Endothelial cell of umbilical vein (primary cell): ENCODE data around the gene CENPB. TPM values are rescaled to one million over a fixed set of nuclear protein-coding genes. Genes with fewer than 3 reads are reported as not detected.

Experiments used
- BruUV-seq: library from RNA; stranded (reverse); fragments of 400-500 nt; replicated peaks from 2 replicates; lab custom pipeline; 2021; lab: Mats Ljungman, UMichigan
- CTCF ChIA-PET: fragments of 300-600, 350-600 bp; sonication (Branson Sonifier 250); formaldehyde crosslinking; loops from one replicate; lab custom pipeline; 2021; ENCODE audit warnings: antibody characterized with exemption, inconsistent platforms; lab: Charles Lee
- POLR2A ChIA-PET: fragments of 300-600, 350-600 bp; sonication (Branson Sonifier 250); formaldehyde crosslinking; loops from one replicate; lab custom pipeline; 2021; ENCODE audit warnings: antibody characterized with exemption, inconsistent platforms; lab: Charles Lee
- DNase-seq: peaks from one replicate; pipeline ENCODE4 v3.0.0-alpha.2; 2011; ENCODE audit warnings: low read depth, low spot score
- FAIRE-seq: peaks from 2 replicates; lab custom pipeline; 2011; peaks lifted over from hg19 to GRCh38; lab: Jason Lieb, UNC
- H2AFZ ChIP-seq: 2 replicates; pipeline ENCODE4 v1.6.0; 2012; ENCODE audit warnings: low read depth, low read length, control low read depth, inconsistent platforms
- H3K27ac ChIP-seq: 2 replicates; pipeline ENCODE4 v1.5.1; 2011; ENCODE audit warnings: low read depth, mild to moderate bottlenecking, control low read depth, low read length, moderate library complexity; ENCODE audit not compliant: insufficient read depth
- H3K27me3 ChIP-seq, 2 experiments: 2 replicates each; pipeline versions ENCODE4 v1.6.0 to v1.6.1; 2011; ENCODE audit warnings: low read length in 2 of 2, mixed read lengths in 1 of 2; ENCODE audit not compliant: control insufficient read depth in 2 of 2, insufficient read depth in 2 of 2
- H3K36me3 ChIP-seq, 2 experiments: 2 replicates in 1 of 2; 3 replicates in 1 of 2; pipeline ENCODE4 v1.5.1; 2011; ENCODE audit warnings: low read length in 2 of 2, mild to moderate bottlenecking in 1 of 2, moderate library complexity in 1 of 2; ENCODE audit not compliant: control insufficient read depth in 2 of 2, insufficient read depth in 2 of 2; ENCODE audit errors: extremely low read depth in 1 of 2
- H3K4me1 ChIP-seq: 3 replicates; pipeline ENCODE4 v1.5.1; 2011; ENCODE audit warnings: mild to moderate bottlenecking, low read length; ENCODE audit not compliant: control insufficient read depth, insufficient read depth; ENCODE audit errors: extremely low read depth
- H3K4me2 ChIP-seq: 2 replicates; pipeline ENCODE4 v1.6.1; 2011; ENCODE audit warnings: low read length, control low read depth, mixed read lengths; ENCODE audit not compliant: insufficient read depth
- H3K4me3 ChIP-seq, 3 experiments: fragments of 200-600 bp in 1 of 3; sonication (generic), shearing (Covaris generic) in 1 of 3; replicated peaks in 1 of 3; 2 replicates each; pipeline ENCODE4 v1.5.1; 2011 to 2016; ENCODE audit warnings: control low read depth in 3 of 3, low read length in 3 of 3, mild to moderate bottlenecking in 2 of 3, inconsistent platforms in 1 of 3, low read depth in 1 of 3, moderate library complexity in 1 of 3; ENCODE audit not compliant: insufficient read depth in 1 of 3
- H3K79me2 ChIP-seq: 2 replicates; pipeline ENCODE4 v1.6.0; 2012; ENCODE audit warnings: low read length, inconsistent platforms; ENCODE audit not compliant: control insufficient read depth, insufficient read depth
- H3K9ac ChIP-seq: replicated peaks from 2 replicates; pipeline ENCODE3; 2011; ENCODE audit warnings: low read length, control low read depth; ENCODE audit not compliant: insufficient read depth; ENCODE audit errors: extremely low read depth
- H3K9me1 ChIP-seq: replicated peaks from 3 replicates; pipeline ENCODE4 v1.6.0; 2011; ENCODE audit warnings: mild to moderate bottlenecking, low read length; ENCODE audit not compliant: control insufficient read depth, insufficient read depth; ENCODE audit errors: extremely low read depth
- H3K9me3 ChIP-seq: replicated peaks from 2 replicates; pipeline ENCODE4 v1.5.1; 2012; ENCODE audit warnings: low read length, inconsistent platforms; ENCODE audit not compliant: control insufficient read depth, insufficient read depth
- H4K20me1 ChIP-seq: replicated peaks from 2 replicates; pipeline ENCODE3; 2011; ENCODE audit warnings: mild to moderate bottlenecking, low read length; ENCODE audit not compliant: control insufficient read depth, insufficient read depth; ENCODE audit errors: extremely low read depth
- CTCF ChIP-seq, 2 donors: IDR thresholded peaks; 1 replicate in 1 of 2; 2 replicates in 1 of 2; pipeline ENCODE4 v1.5.1; 2011; ENCODE audit warnings: low read length in 2 of 2, mild to moderate bottlenecking in 2 of 2, moderate library complexity in 2 of 2, control low read depth in 1 of 2, inconsistent platforms in 1 of 2, low read depth in 1 of 2; ENCODE audit not compliant: insufficient read depth in 1 of 2; ENCODE audit errors: extremely low read depth in 1 of 2
- EZH2 ChIP-seq: IDR thresholded peaks from 2 replicates; pipeline ENCODE4 v1.6.1; 2012; ENCODE audit warnings: borderline replicate concordance, low read depth, mild to moderate bottlenecking, moderate library complexity, low read length, inconsistent platforms; ENCODE audit not compliant: severe bottlenecking
- FOS ChIP-seq: IDR thresholded peaks from 2 replicates; pipeline ENCODE4 v1.6.1; 2011; ENCODE audit warnings: mild to moderate bottlenecking, low read length, moderate library complexity, borderline replicate concordance; ENCODE audit not compliant: insufficient read depth
- GATA2 ChIP-seq: IDR thresholded peaks from 2 replicates; pipeline ENCODE4 v1.7.0; 2011; ENCODE audit warnings: low read depth, mild to moderate bottlenecking, moderate library complexity, mixed read lengths, low read length; ENCODE audit not compliant: insufficient read length, insufficient read depth
- JUN ChIP-seq: IDR thresholded peaks from 2 replicates; pipeline ENCODE4 v1.6.1; 2011; ENCODE audit warnings: borderline replicate concordance, low read depth; ENCODE audit not compliant: insufficient read length, insufficient read depth
- MAX ChIP-seq: IDR thresholded peaks from 2 replicates; pipeline ENCODE4 v1.6.1; 2011; ENCODE audit not compliant: insufficient read depth, insufficient read length
- MYC ChIP-seq: IDR thresholded peaks from one replicate; pipeline ENCODE4 v1.6.1; 2011; ENCODE audit warnings: mild to moderate bottlenecking, low read depth, low read length
- POLR2A ChIP-seq: IDR thresholded peaks from 2 replicates; pipeline ENCODE4 v1.6.1; 2012; ENCODE audit warnings: low read depth, mild to moderate bottlenecking, control low read depth, low read length
- POLR2AphosphoS5 ChIP-seq: IDR thresholded peaks from 2 replicates; pipeline ENCODE4 v1.6.1; 2012; ENCODE audit warnings: low read depth, mild to moderate bottlenecking, control low read depth, low read length, moderate library complexity; ENCODE audit not compliant: insufficient read depth
- dilution Hi-C: fragments of 300-500 bp; cut with MboI; formaldehyde crosslinking; loops from one replicate; pipeline ENCODE4 v1.15.0; 2019; ENCODE audit warnings: low sequenced_read_pairs; ENCODE audit not compliant: extremely low pct_ligation_motif_present
- intact Hi-C: fragments of 100-400 bp; cut with micrococcal nuclease; formaldehyde crosslinking; loops from one replicate; pipeline ENCODE4 v1.10.0; 2022
- polyA plus RNA-seq, 4 experiments: library from polyadenylated mRNA; depleted of rRNA in 3 of 4; stranded (reverse) in 3 of 4; unstranded in 1 of 4; fragments of >200 nt; gene quantifications; 2 replicates each; pipeline versions ENCODE4 v1.2.1 to v1.2.3, GENCODE V29; 2011 to 2012; ENCODE audit warnings: missing spikeins in 1 of 4
- total RNA-seq: library from RNA; stranded (reverse); gene quantifications from 2 replicates; pipeline ENCODE4 v1.2.3, GENCODE V29; 2021

The CENPB gene
- total and polyA plus RNA-seq, 2 donors (not counting 3 experiments of a cell fraction or from before 2014, with no cell fraction given), result 30.4 to 90.3 TPM

GRCh38 chr20:3767110-3767426 lies 19.5 kb downstream of the CENPB start:
- FAIRE-seq, result peak; percentile 70
- H3K27ac ChIP-seq, result no peak overlapping the region
- no peaks in the 10 kb centered on the region for H3K9me1 ChIP-seq
- no peaks in the 10 kb centered on the region for H3K9me3 ChIP-seq
- peak overlapping the region; percentile 39 for H3K9ac ChIP-seq
- H2AFZ ChIP-seq, result peak overlapping the region; percentile 74
- H3K36me3 ChIP-seq, result no peaks in the 10 kb centered on the region
- H3K27me3 ChIP-seq, result no peaks in the 10 kb centered on the region
- POLR2A ChIA-PET, result interaction anchor here (0.9 kb wide), 1 partner anchor 22 kb away, joined by 3 read pairs; no protein-coding TSS in a partner anchor
- peak overlapping the region; percentile 61 to 71 (median 61) for H3K4me3 ChIP-seq
- intact Hi-C loops (loop anchor here (5.0 kb wide), 1 partner anchor 360 kb away; the partner anchor contains the start of gene DNAAF9), dilution Hi-C loops (no loop called here)
- peaks cover 13% of the 10 kb centered on the region for H3K79me2 ChIP-seq
- no TSS peak for BruUV-seq
- TF ChIP-seq CTCF (IDR thresholded peaks at IDR 0.05; ENCODE audit: extremely low read depth in 1 of 2, insufficient read depth in 1 of 2, low read depth in 1 of 2, low read length in 2 of 2) (no peak), MAX (no peak), POLR2AphosphoS5 (no peak), JUN (no peak), MYC (no peak), POLR2A (no peak), EZH2 (no peak), GATA2 (no peak), FOS (no peak)
- CTCF ChIA-PET, result interaction anchor here (0.9 to 6.5 kb wide), 15 partner anchors 11 to 90 kb away, joined by 3 to 76 read pairs (median 14); partner anchors contain the start of genes AP5S1, CENPB and SPEF1
- H3K4me2 ChIP-seq, result peak overlapping the region; percentile 81
- peaks cover 25% of the 10 kb centered on the region for H3K4me1 ChIP-seq
- H4K20me1 ChIP-seq, result no peaks in the 10 kb centered on the region
- no peak for DNase-seq
